Measurements from ENCODE around the gene LRMDA. TPM values are rescaled to one million over a fixed set of nuclear protein-coding genes. Genes with fewer than 3 reads are reported as not detected.

Gene LRMDA
- total and polyA plus RNA-seq, 2 of the 4 experiments (the other 2 are of a cell fraction) = 0.07 TPM; not detected in 1

- in situ Hi-C loops (cut with MboI; ENCODE audit: low sequenced_read_pairs) (no loop called here), dilution Hi-C loops (cut with HindIII; ENCODE audit: low sequenced_read_pairs, unreplicated experiment) (no loop called here), intact Hi-C loops (cut with micrococcal nuclease) (no loop called here)
- Histone ChIP-seq H3K27ac (ENCODE audit: insufficient read depth, low read length) (no peak overlapping the region), H3K4ac (ENCODE audit: low read depth, low read length) (no peak overlapping the region), H4K5ac (ENCODE audit: low read depth, low read length) (no peak overlapping the region), H3K9ac (ENCODE audit: low read depth, low read length) (no peak overlapping the region), H3K56ac (ENCODE audit: extremely low read depth, insufficient read depth, low read length) (no peak overlapping the region), H2AK9ac (replicated peaks; ENCODE audit: low read depth, low read length, poor library complexity) (no peak overlapping the region), H3K9me3 (ENCODE audit: control insufficient read depth, insufficient read depth, low read length) (no peaks in the 10 kb centered on the region), H3K79me1 (ENCODE audit: low read depth in 1 of 2, low read length in 2 of 2) (no peaks in the 10 kb centered on the region), H2BK20ac (ENCODE audit: low read depth, low read length) (no peak overlapping the region), H3K9me1 (ENCODE audit: insufficient read depth, low read length) (no peaks in the 10 kb centered on the region), H3K23ac (ENCODE audit: low read depth, low read length) (no peak overlapping the region), H3K4me3 (ENCODE audit: insufficient read depth, low read depth, low read length) (no peak overlapping the region), H3K4me2 (ENCODE audit: low read depth, low read length) (no peak overlapping the region), H2AK5ac (ENCODE audit: low read depth, low read length) (no peak overlapping the region), H2BK5ac (ENCODE audit: low read depth, low read length, poor library complexity, severe bottlenecking) (no peak overlapping the region), H3K27me3 (ENCODE audit: control insufficient read depth, insufficient read depth, low read length) (peaks cover 15% of the 10 kb centered on the region; the same call in 1 of the 2 replicates), H2BK120ac (ENCODE audit: low read depth, low read length) (no peak overlapping the region), H4K91ac (ENCODE audit: insufficient read depth, low read depth, low read length) (no peak overlapping the region), H3K14ac (replicated peaks; ENCODE audit: low read depth, low read length) (no peak overlapping the region), H3K36me3 (ENCODE audit: control insufficient read depth, insufficient read depth, low read length) (no peaks in the 10 kb centered on the region), H2BK15ac (ENCODE audit: low read depth, low read length) (no peak overlapping the region), H3K4me1 (ENCODE audit: control insufficient read depth, insufficient read depth, low read length) (no peaks in the 10 kb centered on the region), H2AFZ (replicated peaks; ENCODE audit: low read length, poor library complexity) (no peak overlapping the region), H3K18ac (ENCODE audit: low read depth, low read length) (no peak overlapping the region), H4K20me1 (ENCODE audit: insufficient read depth, low read length) (no peaks in the 10 kb centered on the region), H4K8ac (ENCODE audit: low read depth in 2 of 2, low read length in 2 of 2) (no peak overlapping the region)
- TF ChIP-seq SMC3 (IDR thresholded peaks at IDR 0.05; ENCODE audit: low read depth, low read length) (no peak), MXI1 (IDR thresholded peaks at IDR 0.05; ENCODE audit: borderline replicate concordance, low read depth, low read length) (no peak), USF2 (IDR thresholded peaks at IDR 0.05; ENCODE audit: low read depth, low read length) (no peak), CHD1 (IDR thresholded peaks at IDR 0.05; ENCODE audit: low read depth, low read length) (no peak), ELK1 (IDR thresholded peaks at IDR 0.05; ENCODE audit: borderline replicate concordance, low read depth, low read length) (no peak), MAZ (IDR thresholded peaks at IDR 0.05; ENCODE audit: borderline replicate concordance, low read depth, low read length) (no peak), NFE2L2 (IDR thresholded peaks at IDR 0.05; ENCODE audit: low read depth, low read length) (no peak), RCOR1 (IDR thresholded peaks at IDR 0.05; ENCODE audit: insufficient replicate concordance, low read length) (no peak), RFX5 (IDR thresholded peaks at IDR 0.05; ENCODE audit: low read depth, low read length) (no peak), CTCF (conservative IDR thresholded peaks at IDR 0.05; ENCODE audit: low read depth, low read length) (no peak), MAFK (IDR thresholded peaks at IDR 0.05; ENCODE audit: low read depth, low read length) (no peak), POLR2A (IDR thresholded peaks at IDR 0.05; ENCODE audit: low read depth, low read length) (no peak), BHLHE40 (IDR thresholded peaks at IDR 0.05; ENCODE audit: low read depth, low read length) (no peak), RAD21 (IDR thresholded peaks at IDR 0.05; ENCODE audit: low read length) (no peak), FOS (IDR thresholded peaks at IDR 0.05; ENCODE audit: low read depth, low read length) (no peak)
- ATAC-seq (ENCODE audit: low read depth) (no peak), DNase-seq (no peak)
- ChIA-PET CTCF (interaction anchor here (2.1 kb wide), 1 partner anchor 11 kb away, joined by 6 read pairs; no protein-coding TSS in a partner anchor), POLR2A (ENCODE audit: unreplicated experiment) (no interaction called here)
- no CpG with 5 or more reads among the region's 2 CpGs for WGBS, 2 experiments (ENCODE audit: extremely low coverage in 2 of 2, insufficient read length in 1 of 2)
- no TSS peak for BruUV-seq (replicated peaks)
Measured at GRCh38 chr10:75937823-75938222, 506.4 kb downstream of the LRMDA start.

Measured in IMR-90 (cell line).